Measurements from ENCODE around the gene NR1I2. TPM values are rescaled to one million over a fixed set of nuclear protein-coding genes. Genes with fewer than 3 reads are reported as not detected.

The NR1I2 gene
- total and polyA plus RNA-seq, 9 of the 15 experiments (the other 6 are each of a cell fraction or from before 2014, with no cell fraction given), result not detected

DNA sequence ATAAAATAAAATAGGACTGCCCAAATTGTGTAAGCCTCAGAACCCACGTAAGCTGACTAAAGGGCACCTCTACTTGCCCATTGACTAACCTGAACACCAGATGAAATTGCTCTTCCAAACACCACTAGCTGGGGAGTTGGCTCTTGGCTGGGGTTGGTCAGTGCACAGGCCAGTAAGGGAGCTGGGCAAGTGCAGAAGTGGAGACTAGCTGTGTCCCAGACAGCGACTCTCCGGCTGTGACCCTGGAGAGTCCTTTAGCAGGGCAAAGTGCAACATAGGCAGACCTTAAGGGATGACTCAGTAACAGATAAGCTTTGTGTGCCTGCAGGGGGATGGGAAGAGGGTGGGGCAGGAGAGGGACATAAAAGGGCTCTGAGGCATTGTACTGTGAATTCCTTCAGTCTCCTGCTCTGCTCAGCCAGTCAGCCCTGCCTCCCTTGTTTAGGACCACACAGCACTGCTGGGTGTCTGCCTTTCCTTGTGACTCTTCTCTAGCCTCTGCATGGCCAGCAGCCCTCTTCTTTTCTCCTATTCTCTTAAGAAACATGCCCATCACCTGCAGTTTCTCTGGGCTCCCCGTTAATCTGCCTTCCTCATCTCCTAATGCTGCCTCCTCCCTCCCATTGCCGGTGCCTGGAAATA is 13.2 kb downstream of the NR1I2 start (continued):
- TF ChIP-seq KDM1A (IDR thresholded peaks at IDR 0.05) (peak; percentile 21 to 73; a peak in 3 of 4 replicates), NCOA1 (IDR thresholded peaks at IDR 0.05; ENCODE audit: low read depth) (0 out of 2 replicates have a peak, but pooled peaks have one; percentile 18), CXXC5 (CRISPR knock-in tag; IDR thresholded peaks at IDR 0.05) (peak; percentile 44), TBL1XR1 (IDR thresholded peaks at IDR 0.05; ENCODE audit: low read length in 2 of 2) (peak in 1 of 2 experiments; percentile 84; a peak in 2 of 4 replicates), RBFOX2 (IDR thresholded peaks at IDR 0.05; ENCODE audit: low read depth, low read length) (peak; percentile 33; the same call in 1 of the 2 replicates), JUN (IDR thresholded peaks at IDR 0.05; ENCODE audit: borderline replicate concordance, low read depth, low read length) (peak; percentile 89), JUN (CRISPR knock-in tag; IDR thresholded peaks at IDR 0.05; ENCODE audit: borderline replicate concordance) (no peak), KDM5B (IDR thresholded peaks at IDR 0.05; ENCODE audit: insufficient replicate concordance, low read depth, low read length) (peak; percentile 35), RBBP5 (IDR thresholded peaks at IDR 0.05; ENCODE audit: borderline replicate concordance, insufficient read depth, low read length, poor library complexity, severe bottlenecking) (peak; percentile 60), PHF8 (IDR thresholded peaks at IDR 0.05; ENCODE audit: borderline replicate concordance, low read length) (peak; percentile 27; the same call in 1 of the 2 replicates), JUND (IDR thresholded peaks at IDR 0.05; ENCODE audit: borderline replicate concordance, low read depth, low read length) (peak; percentile 98), JUND (tag; IDR thresholded peaks at IDR 0.05; ENCODE audit: borderline replicate concordance, low read depth, low read length) (peak; percentile 97; the same call in 2 of the 3 replicates), SMARCC2 (IDR thresholded peaks at IDR 0.05; ENCODE audit: low read depth) (0 out of 2 replicates have a peak, but pooled peaks have one; percentile 52), MAFF (IDR thresholded peaks at IDR 0.05; ENCODE audit: low read length) (peak; percentile 60; the same call in 1 of the 2 replicates), PYGO2 (tag; IDR thresholded peaks at IDR 0.05) (0 out of 2 replicates have a peak, but pooled peaks have one; percentile 3), NR2C2 (CRISPR knock-in tag; IDR thresholded peaks at IDR 0.05) (peak; percentile 37; the same call in 1 of the 2 replicates), NR2C2 (tag; IDR thresholded peaks at IDR 0.05) (peak; percentile 95), MAFG (tag; conservative IDR thresholded peaks at IDR 0.05) (peak; percentile 82), C11orf30 (IDR thresholded peaks at IDR 0.05; ENCODE audit: low read depth) (peak; percentile 79), ATF1 (CRISPR knock-in tag; IDR thresholded peaks at IDR 0.05) (no peak), ATF1 (tag; IDR thresholded peaks at IDR 0.05) (peak; percentile 51; the same call in 1 of the 2 replicates)
- TF ChIP-seq, protein P1, sequence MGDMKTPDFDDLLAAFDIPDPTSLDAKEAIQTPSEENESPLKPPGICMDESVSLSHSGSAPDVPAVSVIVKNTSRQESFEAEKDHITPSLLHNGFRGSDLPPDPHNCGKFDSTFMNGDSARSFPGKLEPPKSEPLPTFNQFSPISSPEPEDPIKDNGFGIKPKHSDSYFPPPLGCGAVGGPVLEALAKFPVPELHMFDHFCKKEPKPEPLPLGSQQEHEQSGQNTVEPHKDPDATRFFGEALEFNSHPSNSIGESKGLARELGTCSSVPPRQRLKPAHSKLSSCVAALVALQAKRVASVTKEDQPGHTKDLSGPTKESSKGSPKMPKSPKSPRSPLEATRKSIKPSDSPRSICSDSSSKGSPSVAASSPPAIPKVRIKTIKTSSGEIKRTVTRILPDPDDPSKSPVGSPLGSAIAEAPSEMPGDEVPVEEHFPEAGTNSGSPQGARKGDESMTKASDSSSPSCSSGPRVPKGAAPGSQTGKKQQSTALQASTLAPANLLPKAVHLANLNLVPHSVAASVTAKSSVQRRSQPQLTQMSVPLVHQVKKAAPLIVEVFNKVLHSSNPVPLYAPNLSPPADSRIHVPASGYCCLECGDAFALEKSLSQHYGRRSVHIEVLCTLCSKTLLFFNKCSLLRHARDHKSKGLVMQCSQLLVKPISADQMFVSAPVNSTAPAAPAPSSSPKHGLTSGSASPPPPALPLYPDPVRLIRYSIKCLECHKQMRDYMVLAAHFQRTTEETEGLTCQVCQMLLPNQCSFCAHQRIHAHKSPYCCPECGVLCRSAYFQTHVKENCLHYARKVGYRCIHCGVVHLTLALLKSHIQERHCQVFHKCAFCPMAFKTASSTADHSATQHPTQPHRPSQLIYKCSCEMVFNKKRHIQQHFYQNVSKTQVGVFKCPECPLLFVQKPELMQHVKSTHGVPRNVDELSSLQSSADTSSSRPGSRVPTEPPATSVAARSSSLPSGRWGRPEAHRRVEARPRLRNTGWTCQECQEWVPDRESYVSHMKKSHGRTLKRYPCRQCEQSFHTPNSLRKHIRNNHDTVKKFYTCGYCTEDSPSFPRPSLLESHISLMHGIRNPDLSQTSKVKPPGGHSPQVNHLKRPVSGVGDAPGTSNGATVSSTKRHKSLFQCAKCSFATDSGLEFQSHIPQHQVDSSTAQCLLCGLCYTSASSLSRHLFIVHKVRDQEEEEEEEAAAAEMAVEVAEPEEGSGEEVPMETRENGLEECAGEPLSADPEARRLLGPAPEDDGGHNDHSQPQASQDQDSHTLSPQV (IDR thresholded peaks at IDR 0.05), result peak; percentile 30; the same call in 1 of the 2 replicates
- TF ChIP-seq, protein P2, sequence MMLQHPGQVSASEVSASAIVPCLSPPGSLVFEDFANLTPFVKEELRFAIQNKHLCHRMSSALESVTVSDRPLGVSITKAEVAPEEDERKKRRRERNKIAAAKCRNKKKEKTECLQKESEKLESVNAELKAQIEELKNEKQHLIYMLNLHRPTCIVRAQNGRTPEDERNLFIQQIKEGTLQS (IDR thresholded peaks at IDR 0.05), result peak; percentile 88
- TF ChIP-seq, protein P2 (CRISPR knock-in tag; conservative IDR thresholded peaks at IDR 0.05), result no peak

Measured in K562 (cell line).